ENCODE results near the gene ONECUT3.

The ONECUT3 gene

GRCh38 chr19:1776606-1777147 is 23.4 kb downstream of the ONECUT3 start:
- TF ChIP-seq CTCF (conservative IDR thresholded peaks at IDR 0.05) = no peak
- no peak overlapping the region for H3K27ac ChIP-seq

GRCh38 chr19:1777149-1777548 is 23.8 kb downstream of the ONECUT3 start:
- no peak for TF ChIP-seq CTCF (conservative IDR thresholded peaks at IDR 0.05)
- no peak overlapping the region for H3K27ac ChIP-seq

- no peak for TF ChIP-seq CTCF (conservative IDR thresholded peaks at IDR 0.05)
- H3K27ac ChIP-seq = no peak overlapping the region
Measured at GRCh38 chr19:1779574-1779973, 26.3 kb downstream of the ONECUT3 start.

GRCh38 chr19:1780272-1780958 is 27.1 kb downstream of the ONECUT3 start:
- H3K27ac ChIP-seq = no peak overlapping the region
- TF ChIP-seq CTCF (conservative IDR thresholded peaks at IDR 0.05) = no peak; the same call in 1 of the 2 replicates

- no peak for TF ChIP-seq CTCF (conservative IDR thresholded peaks at IDR 0.05)
- H3K27ac ChIP-seq = no peak overlapping the region
Measured at GRCh38 chr19:1782521-1782920, 29.2 kb downstream of the ONECUT3 start.

GRCh38 chr19:1783354-1783753 is 30.0 kb downstream of the ONECUT3 start:
- TF ChIP-seq CTCF (conservative IDR thresholded peaks at IDR 0.05) = no peak

GRCh38 chr19:1783874-1784273 is 30.6 kb downstream of the ONECUT3 start:
- no peak for TF ChIP-seq CTCF (conservative IDR thresholded peaks at IDR 0.05)
- no peak overlapping the region for H3K27ac ChIP-seq

More at GRCh38 chr19:1783354-1783753, 30.0 kb downstream of the ONECUT3 start:
- no peak overlapping the region for H3K27ac ChIP-seq
